ENCODE measurements around the gene HSPA6.
"Not testable (repeated sequence)": the region's sequence is repeated elsewhere in the genome, so short reads cannot be mapped to it uniquely, and the experiment has no call there.

GRCh38 chr1:161523817-161524741 is at the start of gene HSPA6:
- TF ChIP-seq CTCF (IDR thresholded peaks at IDR 0.05), result not testable (repeated sequence)
- peak; percentile 71 for TF ChIP-seq EZH2 (IDR thresholded peaks at IDR 0.05)
